Upper lobe of left lung (tissue), 4 donors: ENCODE measurements around the gene KATNAL2.

ENCODE experiments used
- CTCF ChIP-seq, 6 experiments: fragments of 450-650 bp in 4 of 6; fragments of 200-600 bp in 2 of 6; sonication (generic) in 2 of 6; IDR thresholded peaks; one replicate each; pipeline ENCODE4 v1.5.1; 2016 to 2019; ENCODE audit warnings: antibody characterized with exemption in 6 of 6
- POLR2A ChIP-seq, 4 donors: fragments of 450-650 bp; IDR thresholded peaks; one replicate each; pipeline ENCODE4 v1.5.1; 2016 to 2017; ENCODE audit warnings: antibody characterized with exemption in 4 of 4, mild to moderate bottlenecking in 2 of 4

GRCh38 chr18:46903406-46903805 is 14.0 kb upstream of the KATNAL2 start:
- TF ChIP-seq CTCF (IDR thresholded peaks at IDR 0.05) (no peak), POLR2A (IDR thresholded peaks at IDR 0.05) (no peak)
